HL-60 (cell line): ENCODE measurements around the gene TMEM74B.

Source experiments
- CTCF ChIP-seq: IDR thresholded peaks from one replicate; pipeline ENCODE4 v1.5.1; 2011; ENCODE audit warnings: low read length, control low read depth, inconsistent platforms; ENCODE audit not compliant: insufficient read depth
- GABPA ChIP-seq: IDR thresholded peaks from 2 replicates; pipeline ENCODE4 v1.6.1; 2012; ENCODE audit warnings: low read depth
- POLR2AphosphoS5 ChIP-seq: IDR thresholded peaks from 2 replicates; pipeline ENCODE4 v1.6.1; 2012; ENCODE audit warnings: low read depth
- REST ChIP-seq: IDR thresholded peaks from 2 replicates; pipeline ENCODE4 v1.6.1; 2012; ENCODE audit warnings: low read depth; ENCODE audit not compliant: insufficient replicate concordance
- SPI1 ChIP-seq: IDR thresholded peaks from 2 replicates; pipeline ENCODE4 v1.6.1; 2012; ENCODE audit warnings: low read depth, mild to moderate bottlenecking, borderline replicate concordance

GRCh38 chr20:1178623-1179022 lies 6.2 kb downstream of the TMEM74B start:
- no peak for TF ChIP-seq POLR2AphosphoS5
- no peak for TF ChIP-seq REST
- no peak for TF ChIP-seq CTCF
- no peak for TF ChIP-seq GABPA
- TF ChIP-seq SPI1: no peak
